DMS53 treated with DMSO at 0.1 percent for 48 hours (cell line): ENCODE measurements around the gene CELF4.

ENCODE experiments used
- DNase-seq: peaks from one replicate; lab custom pipeline; 2025; ENCODE audit not compliant: unreplicated experiment; lab: John Stamatoyannopoulos, UW

The CELF4 gene

GRCh38 chr18:37395138-37395537, 170.5 kb downstream of the CELF4 start:
- no peak for DNase-seq

GRCh38 chr18:37394610-37394965, 171.0 kb downstream of the CELF4 start:
- no peak for DNase-seq

GRCh38 chr18:37393945-37394609, 171.5 kb downstream of the CELF4 start:
- DNase-seq = peak; percentile 57

DNA sequence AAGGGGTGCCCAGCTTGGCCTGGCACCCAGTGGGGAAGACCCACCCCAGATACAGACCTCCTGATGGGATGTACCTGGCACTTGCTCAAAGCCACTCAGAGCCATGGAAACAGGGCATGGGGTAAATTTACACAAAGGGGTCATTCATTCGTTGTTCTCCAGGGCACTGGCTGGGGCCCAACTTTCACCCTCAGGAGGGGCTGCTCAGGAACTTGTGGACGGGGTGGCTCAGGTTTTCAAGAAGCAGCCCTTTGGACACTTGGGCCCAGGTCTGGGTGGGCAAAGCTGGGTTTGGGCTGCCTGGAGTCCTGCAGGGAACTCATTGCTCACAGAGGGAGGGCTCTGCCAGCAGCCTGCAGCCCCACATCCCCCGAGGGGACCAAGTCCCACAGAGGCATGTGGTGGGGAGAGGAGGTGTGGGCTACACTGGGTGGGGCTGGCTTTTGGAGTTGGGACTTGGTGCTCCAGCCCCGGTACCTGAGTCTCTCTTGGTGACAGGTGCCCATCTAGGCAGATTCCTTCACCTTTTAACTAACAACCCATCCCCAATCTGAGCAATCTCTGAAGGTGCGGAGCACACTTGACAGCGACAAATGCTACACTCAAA, 172.3 kb downstream of the CELF4 start:
- DNase-seq = no peak

DNA sequence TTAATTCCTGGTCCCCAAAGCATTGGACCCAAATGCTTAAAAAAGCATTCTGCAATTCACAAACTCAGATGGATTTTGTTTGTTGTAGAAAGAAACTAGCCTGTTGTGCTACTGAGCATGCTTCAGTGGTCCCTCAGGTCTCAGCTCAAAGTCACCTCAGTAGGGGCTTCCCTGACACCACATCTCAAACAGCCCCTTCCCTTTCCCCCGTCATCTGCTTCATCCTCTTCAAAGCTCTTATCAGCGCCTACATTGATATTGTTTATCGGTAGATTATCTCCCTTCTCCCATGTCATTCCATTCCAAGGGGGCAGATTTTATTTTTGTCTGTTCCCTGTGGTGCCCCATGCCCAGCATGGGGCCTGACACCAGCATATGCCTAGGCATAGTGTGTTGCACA, 172.9 kb downstream of the CELF4 start:
- DNase-seq = no peak

- DNase-seq = no peak
These were observed 173.7 kb downstream of the CELF4 start for GRCh38 chr18:37391698-37392548.

- no peak for DNase-seq
These were observed 174.4 kb downstream of the CELF4 start for GRCh38 chr18:37391156-37391555.

DNA sequence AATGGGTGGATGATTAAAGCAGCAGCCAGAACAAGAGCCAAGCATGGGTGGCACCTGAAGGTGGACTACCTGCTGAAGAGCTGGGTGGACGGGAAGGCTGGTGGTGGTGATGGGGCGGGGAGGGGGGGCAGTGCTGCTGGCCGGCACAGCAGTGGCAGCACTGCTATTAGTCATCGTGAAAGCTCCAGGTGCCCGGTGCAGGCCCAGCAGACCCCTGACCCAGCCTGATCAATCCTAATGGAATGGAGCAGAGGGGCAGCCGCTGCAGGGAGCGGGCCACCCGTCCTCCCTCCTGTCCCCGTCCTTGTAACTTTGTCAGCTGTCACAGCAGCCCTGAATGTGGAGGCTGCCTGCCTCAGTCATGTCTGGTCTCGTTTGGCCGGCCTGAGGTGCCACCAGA, 174.9 kb downstream of the CELF4 start:
- DNase-seq = no peak

- DNase-seq = no peak
These were observed 175.8 kb downstream of the CELF4 start for GRCh38 chr18:37389684-37390368.

GRCh38 chr18:37389041-37389440, 176.6 kb downstream of the CELF4 start:
- no peak for DNase-seq

DNA sequence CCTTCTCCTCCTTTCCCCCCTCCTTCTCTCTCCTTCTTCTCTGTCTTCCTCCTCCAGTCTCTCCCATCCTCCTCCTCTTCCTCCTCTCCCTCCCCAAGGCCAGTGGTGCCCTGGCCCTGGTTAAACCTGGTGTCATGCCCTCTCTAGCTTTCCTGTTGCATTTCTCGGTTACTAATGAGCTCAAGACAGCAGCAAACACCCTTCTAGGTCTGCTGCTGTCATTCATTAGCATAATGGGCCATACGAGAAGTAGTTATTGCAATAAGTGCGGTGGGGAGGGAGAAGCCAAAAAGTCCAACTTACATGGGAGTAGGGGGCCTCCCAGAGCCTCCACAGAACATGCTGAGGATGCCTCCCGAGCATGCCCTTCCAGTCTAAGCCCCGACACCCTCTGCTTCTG, 177.2 kb downstream of the CELF4 start:
- no peak for DNase-seq

DNA sequence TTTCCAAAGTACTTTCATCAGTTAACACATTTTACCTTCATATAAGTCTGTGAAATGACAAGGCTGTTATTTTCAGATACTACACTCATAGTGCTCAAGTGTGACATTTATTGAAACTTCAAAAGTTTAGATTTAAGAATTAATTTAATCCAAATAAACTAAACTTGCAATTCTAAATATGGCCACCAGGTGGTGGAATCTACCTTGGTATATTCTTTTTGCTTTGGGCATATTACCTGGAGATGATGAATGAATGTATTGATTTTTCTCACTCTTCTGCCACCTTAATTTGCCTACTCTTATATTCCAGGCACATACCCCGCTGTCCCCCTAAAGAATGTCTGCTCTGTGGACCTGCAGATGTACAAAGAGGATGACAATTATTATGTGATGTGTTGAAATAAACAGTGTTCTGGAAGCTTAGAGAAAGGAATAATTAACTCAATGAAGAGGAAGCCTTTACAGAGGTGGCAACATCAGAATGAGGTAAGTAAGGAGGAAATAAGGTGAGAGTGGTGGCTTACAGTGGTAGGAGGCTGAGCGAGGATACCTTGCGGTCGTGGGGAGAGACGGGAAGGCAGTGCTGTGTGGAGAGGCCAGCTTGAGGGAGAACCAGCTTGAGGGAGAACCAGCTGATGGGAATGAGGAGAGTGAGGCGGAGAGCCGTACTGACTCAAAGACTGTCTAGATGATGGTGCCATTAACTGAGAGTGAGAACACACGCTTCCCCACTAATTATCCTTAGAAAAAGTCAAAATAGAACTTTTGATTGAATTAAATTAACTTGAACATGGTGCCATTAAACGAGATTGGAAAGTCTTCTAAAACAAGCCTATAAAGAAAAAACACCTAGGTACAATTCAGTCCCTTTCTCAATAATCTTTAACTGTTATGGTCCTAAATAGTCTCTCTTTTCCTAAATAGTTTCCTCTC, 179.5 kb downstream of the CELF4 start:
- peak; percentile 36 for DNase-seq

- DNase-seq = no peak
These were observed 181.6 kb downstream of the CELF4 start for GRCh38 chr18:37383846-37384595.

- DNase-seq = no peak
These were observed 182.4 kb downstream of the CELF4 start for GRCh38 chr18:37383036-37383785.

DNA sequence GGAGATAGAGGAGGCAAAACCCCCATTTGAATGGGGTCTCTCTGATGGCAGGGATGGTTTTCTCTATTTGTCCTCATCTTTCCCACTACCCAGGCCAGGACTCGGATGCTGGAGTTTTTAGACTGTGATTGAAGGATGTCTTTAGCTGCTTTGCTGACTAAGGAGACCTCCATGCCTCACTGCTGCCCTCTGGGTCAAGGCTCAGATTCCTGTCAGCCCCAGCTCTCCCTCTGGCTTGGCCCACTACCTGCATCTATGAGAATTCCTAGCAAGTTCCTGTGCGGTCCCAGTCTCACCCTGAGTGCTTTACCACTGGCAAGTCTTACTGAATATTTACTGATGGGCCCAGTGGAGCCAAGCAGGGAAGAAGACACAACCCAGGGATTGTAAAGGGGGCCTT, 184.0 kb downstream of the CELF4 start:
- no peak for DNase-seq

DNA sequence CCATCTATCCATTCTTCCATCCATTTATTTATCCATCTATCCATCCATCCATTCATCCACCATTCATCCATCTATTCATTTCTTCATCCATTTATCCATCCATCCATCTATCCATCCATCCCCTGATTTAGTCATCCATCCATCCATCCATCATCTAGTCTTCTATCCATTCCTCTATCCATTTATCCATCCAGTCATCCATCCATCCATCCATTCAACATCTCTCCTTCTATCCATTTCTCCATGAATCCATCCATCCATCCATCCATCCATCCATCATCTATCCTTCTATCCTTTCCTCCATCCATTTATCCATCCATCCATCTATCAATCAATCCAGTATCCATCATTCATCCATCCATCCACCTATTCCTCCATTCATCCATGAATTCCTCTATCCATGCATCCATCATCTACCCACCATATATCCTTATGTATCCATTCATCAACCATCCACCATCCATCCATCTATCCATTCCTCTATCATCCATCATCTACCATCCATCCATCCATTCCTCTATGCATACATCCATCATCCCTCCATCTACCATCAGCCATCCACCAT, 185.0 kb downstream of the CELF4 start:
- no peak for DNase-seq

DNA sequence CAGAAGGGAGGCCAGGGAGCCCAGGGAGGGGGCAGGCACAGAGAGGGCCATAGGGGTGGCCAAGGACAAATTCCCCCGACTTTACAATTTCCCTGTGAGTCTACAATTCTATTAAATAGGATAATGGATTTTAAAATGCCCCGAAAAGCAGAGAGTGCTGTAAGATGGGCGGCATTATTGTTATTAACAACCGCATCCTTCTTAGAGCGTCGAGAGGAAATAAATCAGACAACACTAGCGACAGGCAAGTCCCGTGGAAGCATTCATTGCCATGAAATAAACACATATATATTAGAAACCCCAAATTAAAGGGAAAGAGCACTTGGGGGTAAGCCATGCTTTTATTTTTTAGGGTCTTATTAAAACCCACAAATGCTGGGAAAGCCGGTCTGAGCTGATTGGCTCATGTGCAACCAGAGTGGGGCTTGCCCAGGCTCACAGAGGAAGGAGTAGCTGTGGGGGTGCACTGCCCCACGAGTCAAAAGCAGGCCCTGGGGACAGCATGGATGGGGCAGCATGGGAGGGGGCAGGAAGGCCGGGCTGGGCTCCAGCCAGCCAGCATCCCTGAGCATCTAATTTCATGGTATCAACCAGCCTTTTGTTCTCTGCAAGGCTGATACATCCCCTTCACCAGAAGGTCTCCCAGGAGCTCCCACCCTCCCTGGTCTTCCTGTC, 187.1 kb downstream of the CELF4 start:
- DNase-seq = no peak

- DNase-seq = no peak
These were observed 190.4 kb downstream of the CELF4 start for GRCh38 chr18:37375181-37375580.
